Mucosa of stomach (tissue), 1 donor: ENCODE measurements around the gene ERH.

ENCODE experiments used
- H3K27me3 ChIP-seq: one replicate; pipeline ENCODE4 v1.7.0; 2013; ENCODE audit warnings: mild to moderate bottlenecking, low read length; ENCODE audit not compliant: control insufficient read depth, insufficient read depth
- H3K36me3 ChIP-seq: one replicate; pipeline ENCODE4 v1.7.0; 2013; ENCODE audit warnings: low read length; ENCODE audit not compliant: control insufficient read depth, insufficient read depth
- H3K4me1 ChIP-seq: one replicate; pipeline ENCODE4 v1.7.0; 2013; ENCODE audit warnings: mild to moderate bottlenecking, low read length; ENCODE audit not compliant: control insufficient read depth, insufficient read depth
- H3K4me3 ChIP-seq: one replicate; pipeline ENCODE4 v1.7.0; 2013; ENCODE audit warnings: low read length
- H3K9ac ChIP-seq: one replicate; pipeline ENCODE4 v1.7.0; 2013; ENCODE audit warnings: mild to moderate bottlenecking, low read length, moderate library complexity
- H3K9me3 ChIP-seq: one replicate; pipeline ENCODE4 v1.7.0; 2013; ENCODE audit warnings: mild to moderate bottlenecking, low read length, moderate library complexity; ENCODE audit not compliant: control insufficient read depth
- donor health status: Pancreatic carcinoma.

ERH gene

GRCh38 chr14:69387311-69387710 is 10.8 kb downstream of the ERH start:
- H3K27me3 ChIP-seq: no peaks in the 10 kb centered on the region
- no peaks in the 10 kb centered on the region for H3K9me3 ChIP-seq
- H3K36me3 ChIP-seq: no peaks in the 10 kb centered on the region
- no peak overlapping the region for H3K4me3 ChIP-seq
- no peaks in the 10 kb centered on the region for H3K4me1 ChIP-seq
- no peak overlapping the region for H3K9ac ChIP-seq

GRCh38 chr14:69378274-69378673 is 19.8 kb downstream of the ERH start:
- no peaks in the 10 kb centered on the region for H3K36me3 ChIP-seq
- H3K9me3 ChIP-seq: no peaks in the 10 kb centered on the region
- H3K27me3 ChIP-seq: no peaks in the 10 kb centered on the region
- H3K9ac ChIP-seq: no peak overlapping the region
- no peaks in the 10 kb centered on the region for H3K4me1 ChIP-seq
- no peak overlapping the region for H3K4me3 ChIP-seq

GRCh38 chr14:69376439-69376838 is 21.7 kb downstream of the ERH start:
- H3K36me3 ChIP-seq: no peaks in the 10 kb centered on the region
- H3K9ac ChIP-seq: no peak overlapping the region
- no peak overlapping the region for H3K4me3 ChIP-seq
- H3K9me3 ChIP-seq: no peaks in the 10 kb centered on the region
- H3K4me1 ChIP-seq: no peaks in the 10 kb centered on the region
- no peaks in the 10 kb centered on the region for H3K27me3 ChIP-seq

- no peaks in the 10 kb centered on the region for H3K36me3 ChIP-seq
Measured at GRCh38 chr14:69375722-69376121, 22.4 kb downstream of the ERH start.

GRCh38 chr14:69375182-69375581 is 22.9 kb downstream of the ERH start:
- Histone ChIP-seq H3K9me3 (no peaks in the 10 kb centered on the region), H3K9ac (no peak overlapping the region), H3K27me3 (no peaks in the 10 kb centered on the region), H3K4me1 (no peaks in the 10 kb centered on the region), H3K4me3 (no peak overlapping the region), H3K36me3 (no peaks in the 10 kb centered on the region)

More at GRCh38 chr14:69375722-69376121, 22.4 kb downstream of the ERH start:
- Histone ChIP-seq H3K4me1 (no peaks in the 10 kb centered on the region), H3K4me3 (no peak overlapping the region), H3K9ac (no peak overlapping the region), H3K9me3 (no peaks in the 10 kb centered on the region), H3K27me3 (no peaks in the 10 kb centered on the region)

GRCh38 chr14:69374235-69374634 is 23.9 kb downstream of the ERH start:
- Histone ChIP-seq H3K9ac (no peak overlapping the region), H3K4me1 (no peaks in the 10 kb centered on the region), H3K9me3 (no peaks in the 10 kb centered on the region), H3K4me3 (no peak overlapping the region), H3K27me3 (no peaks in the 10 kb centered on the region), H3K36me3 (no peaks in the 10 kb centered on the region)

GRCh38 chr14:69373104-69373503 is 25.0 kb downstream of the ERH start:
- Histone ChIP-seq H3K4me3 (no peak overlapping the region), H3K27me3 (no peaks in the 10 kb centered on the region), H3K9ac (no peak overlapping the region), H3K4me1 (no peaks in the 10 kb centered on the region), H3K36me3 (no peaks in the 10 kb centered on the region), H3K9me3 (no peaks in the 10 kb centered on the region)

- no peaks in the 10 kb centered on the region for H3K36me3 ChIP-seq
- no peaks in the 10 kb centered on the region for H3K27me3 ChIP-seq
- H3K4me1 ChIP-seq: no peaks in the 10 kb centered on the region
- H3K4me3 ChIP-seq: no peak overlapping the region
- no peaks in the 10 kb centered on the region for H3K9me3 ChIP-seq
- no peak overlapping the region for H3K9ac ChIP-seq
Measured at GRCh38 chr14:69372146-69372545, 26.0 kb downstream of the ERH start.

- Histone ChIP-seq H3K9ac (no peak overlapping the region), H3K4me1 (no peaks in the 10 kb centered on the region), H3K9me3 (no peaks in the 10 kb centered on the region), H3K27me3 (no peaks in the 10 kb centered on the region), H3K4me3 (no peak overlapping the region), H3K36me3 (no peaks in the 10 kb centered on the region)
Measured at GRCh38 chr14:69370061-69370460, 28.0 kb downstream of the ERH start.

- Histone ChIP-seq H3K9ac (no peak overlapping the region), H3K4me1 (no peaks in the 10 kb centered on the region), H3K9me3 (no peaks in the 10 kb centered on the region), H3K4me3 (no peak overlapping the region), H3K27me3 (no peaks in the 10 kb centered on the region), H3K36me3 (no peaks in the 10 kb centered on the region)
Measured at GRCh38 chr14:69368381-69368780, 29.7 kb downstream of the ERH start.

GRCh38 chr14:69366761-69367160 is 31.3 kb downstream of the ERH start:
- Histone ChIP-seq H3K27me3 (no peaks in the 10 kb centered on the region), H3K9ac (no peak overlapping the region), H3K4me3 (no peak overlapping the region), H3K9me3 (no peaks in the 10 kb centered on the region), H3K4me1 (no peaks in the 10 kb centered on the region), H3K36me3 (no peaks in the 10 kb centered on the region)

- Histone ChIP-seq H3K9ac (no peak overlapping the region), H3K27me3 (no peaks in the 10 kb centered on the region), H3K4me1 (no peaks in the 10 kb centered on the region), H3K36me3 (no peaks in the 10 kb centered on the region), H3K9me3 (no peaks in the 10 kb centered on the region), H3K4me3 (no peak overlapping the region)
Measured at GRCh38 chr14:69366069-69366468, 32.0 kb downstream of the ERH start.

GRCh38 chr14:69364378-69364777 is 33.7 kb downstream of the ERH start:
- no peak overlapping the region for H3K4me3 ChIP-seq
- H3K36me3 ChIP-seq: no peaks in the 10 kb centered on the region
- no peaks in the 10 kb centered on the region for H3K9me3 ChIP-seq
- H3K9ac ChIP-seq: no peak overlapping the region
- H3K27me3 ChIP-seq: no peaks in the 10 kb centered on the region
- no peaks in the 10 kb centered on the region for H3K4me1 ChIP-seq
